Endodermal cell (in vitro differentiated cells): ENCODE measurements around the gene THY1. TPM values are rescaled to one million over a fixed set of nuclear protein-coding genes. Genes with fewer than 3 reads are reported as not detected.
"Not testable (repeated sequence)": the region's sequence is repeated elsewhere in the genome, so short reads cannot be mapped to it uniquely, and the experiment has no call there.

Source experiments
- DNase-seq: peaks from one replicate; pipeline ENCODE4 v3.0.0-alpha.2; 2017
- H3K27ac ChIP-seq: 2 replicates; pipeline ENCODE4 v1.5.1; 2013; ENCODE audit warnings: mild to moderate bottlenecking, low read depth, low read length, moderate library complexity
- H3K27me3 ChIP-seq: 2 replicates; pipeline ENCODE4 v1.6.1; 2013; ENCODE audit warnings: mild to moderate bottlenecking, low read length, moderate library complexity; ENCODE audit not compliant: insufficient read depth, control insufficient read depth, poor library complexity, severe bottlenecking
- H3K36me3 ChIP-seq: 2 replicates; pipeline ENCODE4 v1.7.0; 2013; ENCODE audit warnings: mild to moderate bottlenecking, low read length, moderate library complexity; ENCODE audit not compliant: control insufficient read depth, insufficient read depth
- H3K4me1 ChIP-seq: one replicate; pipeline ENCODE4 v1.7.0; 2013; ENCODE audit warnings: low read length; ENCODE audit not compliant: control insufficient read depth, insufficient read depth
- H3K4me3 ChIP-seq: 2 replicates; pipeline ENCODE4 v1.5.1; 2013; ENCODE audit warnings: mild to moderate bottlenecking, low read length, moderate library complexity
- H3K9ac ChIP-seq: 2 replicates; pipeline ENCODE4 v1.6.1; 2013; ENCODE audit warnings: mild to moderate bottlenecking, low read length, moderate library complexity; ENCODE audit not compliant: poor library complexity, severe bottlenecking; ENCODE audit errors: extremely low read depth
- H3K9me3 ChIP-seq: 2 replicates; pipeline ENCODE4 v1.6.1; 2013; ENCODE audit warnings: mild to moderate bottlenecking, low read length, moderate library complexity; ENCODE audit not compliant: control insufficient read depth
- H3K27ac Mint-ChIP-seq: 2 replicates; pipeline ENCODE4 v1.8.0; 2020; ENCODE audit warnings: mixed read lengths
- H3K27me3 Mint-ChIP-seq: 2 replicates; pipeline ENCODE4 v1.8.0; 2021; ENCODE audit warnings: mild to moderate bottlenecking, mixed read lengths; ENCODE audit not compliant: insufficient read depth
- H3K36me3 Mint-ChIP-seq: 2 replicates; pipeline ENCODE4 v1.8.0; 2020; ENCODE audit warnings: low read depth, mixed read lengths
- H3K4me1 Mint-ChIP-seq: 2 replicates; pipeline ENCODE4 v1.8.0; 2020; ENCODE audit warnings: mixed read lengths
- H3K4me3 Mint-ChIP-seq: 2 replicates; pipeline ENCODE4 v1.8.0; 2020; ENCODE audit warnings: mild to moderate bottlenecking, moderate library complexity, mixed read lengths
- H3K9me3 Mint-ChIP-seq: 2 replicates; pipeline ENCODE4 v1.8.0; 2020; ENCODE audit warnings: mild to moderate bottlenecking, mixed read lengths
- CTCF ChIP-seq: fragments of 200-600 bp; sonication (generic); conservative IDR thresholded peaks from 2 replicates; pipeline ENCODE4 v1.5.0; 2021; ENCODE audit warnings: antibody characterized with exemption, mild to moderate bottlenecking
- WGBS, 2 experiments: methylation state at CpG; one replicate each; pipeline versions ENCODE4 v1.1.5 to v1.1.7; 2013; ENCODE audit warnings: missing lambda C conversion rate in 2 of 2, mixed read lengths in 1 of 2; ENCODE audit not compliant: insufficient coverage in 1 of 2, insufficient read length in 1 of 2; 5-methylcytosine and 5-hydroxymethylcytosine counted together
- total RNA-seq, 2 donors: library from RNA; stranded (reverse); fragmentation: NEBNext Ultra II Directional in 1 of 2; extraction: Animal tissue kit (Norgen Biotek cat#: 25700) in 1 of 2; gene quantifications; 2 replicates in 1 of 2; 3 replicates in 1 of 2; pipeline ENCODE4 v1.2.1, GENCODE V29; 2021

The THY1 gene
- total RNA-seq, 2 donors from 2014 or later, result 19.3 to 36.1 TPM

GRCh38 chr11:119406005-119406404 lies 17.0 kb downstream of the THY1 start:
- no peak for TF ChIP-seq CTCF
- no peak overlapping the region for H3K4me3 Mint-ChIP-seq
- Histone ChIP-seq H3K27me3 (no peaks in the 10 kb centered on the region), H3K4me3 (no peak overlapping the region), H3K4me1 (no peaks in the 10 kb centered on the region), H3K9me3 (peaks cover 4% of the 10 kb centered on the region), H3K36me3 (no peaks in the 10 kb centered on the region), H3K27ac (no peak overlapping the region), H3K9ac (no peak overlapping the region)
- H3K27me3 Mint-ChIP-seq, result peaks cover 4% of the 10 kb centered on the region
- H3K36me3 Mint-ChIP-seq, result no peaks in the 10 kb centered on the region
- H3K9me3 Mint-ChIP-seq, result no peaks in the 10 kb centered on the region
- no peak overlapping the region for H3K27ac Mint-ChIP-seq
- DNase-seq, result no peak
- no peaks in the 10 kb centered on the region for H3K4me1 Mint-ChIP-seq
- WGBS, 2 experiments, result 80 to 84% methylated on average over 1 to 3 of the region's 3 CpGs

- DNase-seq, H3K4me3 Mint-ChIP-seq, H3K4me1 ChIP-seq, H3K27ac ChIP-seq, H3K36me3 ChIP-seq, H3K27me3 ChIP-seq, H3K9me3 ChIP-seq, H3K9ac ChIP-seq, H3K27ac Mint-ChIP-seq, H3K4me3 ChIP-seq, H3K27me3 Mint-ChIP-seq, H3K36me3 Mint-ChIP-seq, H3K4me1 Mint-ChIP-seq, H3K9me3 Mint-ChIP-seq: not testable (repeated sequence)
- 97% methylated on average over 6 of the region's 6 CpGs; no CpG with 5 or more reads in 1 of the 2 experiments for WGBS, 2 experiments
These were observed 17.5 kb downstream of the THY1 start for GRCh38 chr11:119405448-119405847.

- no peak overlapping the region for H3K4me3 ChIP-seq
- no peaks in the 10 kb centered on the region for H3K4me1 ChIP-seq
- 88 to 92% methylated on average over 1 to 2 of the region's 2 CpGs for WGBS, 2 experiments
- peaks cover 8% of the 10 kb centered on the region for H3K27me3 Mint-ChIP-seq
- H3K4me1 Mint-ChIP-seq, result no peaks in the 10 kb centered on the region
- no peak for TF ChIP-seq CTCF
- DNase-seq, result no peak
- peaks cover 13% of the 10 kb centered on the region for H3K9me3 ChIP-seq
- peaks cover 9% of the 10 kb centered on the region for H3K9me3 Mint-ChIP-seq
- no peaks in the 10 kb centered on the region for H3K36me3 ChIP-seq
- H3K4me3 Mint-ChIP-seq, result no peak overlapping the region
- no peaks in the 10 kb centered on the region for H3K36me3 Mint-ChIP-seq
- no peak overlapping the region for H3K9ac ChIP-seq
- no peaks in the 10 kb centered on the region for H3K27me3 ChIP-seq
- H3K27ac ChIP-seq, result no peak overlapping the region
- H3K27ac Mint-ChIP-seq, result no peak overlapping the region
These were observed 18.1 kb downstream of the THY1 start for GRCh38 chr11:119404872-119405271.

- no peak overlapping the region for H3K27ac Mint-ChIP-seq
- Histone ChIP-seq H3K27me3 (no peaks in the 10 kb centered on the region), H3K36me3 (no peaks in the 10 kb centered on the region), H3K9ac (no peak overlapping the region), H3K27ac (no peak overlapping the region), H3K9me3 (peaks cover 20% of the 10 kb centered on the region), H3K4me3 (no peak overlapping the region), H3K4me1 (no peaks in the 10 kb centered on the region)
- no peaks in the 10 kb centered on the region for H3K4me1 Mint-ChIP-seq
- peaks cover 3% of the 10 kb centered on the region for H3K36me3 Mint-ChIP-seq
- H3K27me3 Mint-ChIP-seq, result peaks cover 5% of the 10 kb centered on the region
- peaks cover 15% of the 10 kb centered on the region for H3K9me3 Mint-ChIP-seq
- TF ChIP-seq CTCF, result no peak
- WGBS, 2 experiments, result 91 to 95% methylated on average over 4 to 5 of the region's 5 CpGs
- DNase-seq, result no peak
- no peak overlapping the region for H3K4me3 Mint-ChIP-seq
These were observed 20.0 kb downstream of the THY1 start for GRCh38 chr11:119403021-119403420.
